GM19328 (cell line): Measurements from ENCODE around the gene CNOT6.

ENCODE experiments used
- ATAC-seq: cut with Tn5 transposase; IDR thresholded peaks from one replicate; pipeline ENCODE4 v1.9.1; 2021; ENCODE audit warnings: mild to moderate bottlenecking, moderate library complexity; ENCODE audit not compliant: unreplicated experiment

Gene CNOT6

DNA sequence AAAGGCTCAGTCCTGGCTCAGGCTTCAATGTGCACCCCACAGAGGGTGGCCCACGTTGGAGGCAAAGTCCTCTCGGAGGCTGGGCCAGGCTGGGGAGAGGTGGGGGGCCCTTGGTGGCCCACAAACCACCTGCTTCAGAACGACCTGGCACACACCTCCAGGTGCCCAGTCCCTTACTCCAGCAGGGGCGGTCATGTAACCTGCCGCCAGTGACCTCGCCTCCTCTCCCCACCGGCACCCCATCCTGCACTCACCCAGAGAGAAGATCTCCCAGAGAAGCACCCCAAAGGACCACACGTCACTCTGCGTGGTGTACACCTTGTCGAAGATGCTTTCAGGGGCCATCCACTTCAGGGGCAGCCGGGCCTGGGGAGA is 119.6 kb downstream of the CNOT6 start:
- ATAC-seq, result no peak

GRCh38 chr5:180618487-180618828 is 124.3 kb downstream of the CNOT6 start:
- no peak for ATAC-seq

- no peak for ATAC-seq
These were observed 124.8 kb downstream of the CNOT6 start for GRCh38 chr5:180618829-180619562.

DNA sequence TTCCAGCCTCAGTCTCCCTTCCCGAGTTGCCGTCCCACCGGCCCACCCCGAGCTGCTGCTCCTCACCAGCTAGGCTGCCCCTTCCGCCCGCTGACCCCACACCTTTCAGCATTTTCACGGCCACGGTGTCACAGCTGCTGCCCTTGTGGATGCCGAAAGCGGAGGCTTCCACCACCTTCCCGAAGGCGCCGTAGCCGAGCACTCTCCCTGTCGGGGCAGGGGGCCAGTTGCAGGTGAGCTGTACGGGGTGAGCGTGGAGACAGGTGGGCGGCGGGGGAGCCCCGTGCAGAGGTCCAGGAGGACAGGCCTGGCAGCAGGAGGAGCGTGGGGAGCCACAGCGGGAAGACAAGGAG is 125.4 kb downstream of the CNOT6 start:
- ATAC-seq, result no peak

GRCh38 chr5:180620014-180620413 is 125.8 kb downstream of the CNOT6 start:
- no peak for ATAC-seq

DNA sequence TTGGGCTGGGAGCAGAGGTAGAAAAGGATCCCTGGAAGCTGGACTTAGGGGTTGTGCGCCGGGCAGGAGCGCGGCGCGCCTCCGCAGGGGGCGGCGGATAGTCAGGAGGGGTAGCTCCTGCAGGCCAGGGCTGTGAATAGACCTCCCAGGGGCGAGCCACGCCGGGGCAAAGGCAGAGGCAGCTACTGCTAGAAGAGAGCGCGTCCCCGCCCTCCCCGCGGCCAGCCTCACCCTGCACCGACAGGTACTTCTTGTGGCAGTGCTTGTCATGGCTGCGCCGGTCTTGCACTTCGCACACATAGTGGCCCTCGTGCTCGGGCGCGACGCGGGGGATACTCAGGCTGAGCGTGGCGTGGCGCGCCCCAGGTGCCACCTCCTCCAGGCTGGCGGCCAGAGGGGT is 127.1 kb downstream of the CNOT6 start:
- no peak for ATAC-seq

DNA sequence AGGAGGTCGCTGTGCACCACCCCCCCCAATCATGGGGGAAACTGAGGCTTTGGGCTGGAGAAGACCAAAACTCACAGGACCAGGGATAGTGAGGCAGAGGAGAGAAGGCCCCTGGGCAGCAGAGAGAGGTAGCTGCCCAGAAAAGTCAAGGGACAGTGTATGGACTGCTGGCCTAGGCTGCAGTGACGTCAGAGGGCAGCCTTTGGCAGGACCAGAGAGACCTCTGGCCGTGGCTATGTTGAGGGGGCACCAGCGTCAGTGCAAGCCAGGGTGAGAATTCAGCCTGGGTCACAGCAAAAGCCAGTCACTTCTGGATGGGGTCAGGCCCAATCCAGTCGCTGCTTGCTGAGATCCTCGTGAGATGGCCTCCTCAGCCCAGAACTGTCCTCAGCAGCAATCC is 128.7 kb downstream of the CNOT6 start:
- ATAC-seq, result no peak

- no peak for ATAC-seq
These were observed 129.2 kb downstream of the CNOT6 start for GRCh38 chr5:180623411-180623834.

- no peak for ATAC-seq
These were observed 129.7 kb downstream of the CNOT6 start for GRCh38 chr5:180623844-180624243.

GRCh38 chr5:180624587-180624986 is 130.4 kb downstream of the CNOT6 start:
- ATAC-seq, result no peak

- ATAC-seq, result no peak
These were observed 131.1 kb downstream of the CNOT6 start for GRCh38 chr5:180625125-180625790.

DNA sequence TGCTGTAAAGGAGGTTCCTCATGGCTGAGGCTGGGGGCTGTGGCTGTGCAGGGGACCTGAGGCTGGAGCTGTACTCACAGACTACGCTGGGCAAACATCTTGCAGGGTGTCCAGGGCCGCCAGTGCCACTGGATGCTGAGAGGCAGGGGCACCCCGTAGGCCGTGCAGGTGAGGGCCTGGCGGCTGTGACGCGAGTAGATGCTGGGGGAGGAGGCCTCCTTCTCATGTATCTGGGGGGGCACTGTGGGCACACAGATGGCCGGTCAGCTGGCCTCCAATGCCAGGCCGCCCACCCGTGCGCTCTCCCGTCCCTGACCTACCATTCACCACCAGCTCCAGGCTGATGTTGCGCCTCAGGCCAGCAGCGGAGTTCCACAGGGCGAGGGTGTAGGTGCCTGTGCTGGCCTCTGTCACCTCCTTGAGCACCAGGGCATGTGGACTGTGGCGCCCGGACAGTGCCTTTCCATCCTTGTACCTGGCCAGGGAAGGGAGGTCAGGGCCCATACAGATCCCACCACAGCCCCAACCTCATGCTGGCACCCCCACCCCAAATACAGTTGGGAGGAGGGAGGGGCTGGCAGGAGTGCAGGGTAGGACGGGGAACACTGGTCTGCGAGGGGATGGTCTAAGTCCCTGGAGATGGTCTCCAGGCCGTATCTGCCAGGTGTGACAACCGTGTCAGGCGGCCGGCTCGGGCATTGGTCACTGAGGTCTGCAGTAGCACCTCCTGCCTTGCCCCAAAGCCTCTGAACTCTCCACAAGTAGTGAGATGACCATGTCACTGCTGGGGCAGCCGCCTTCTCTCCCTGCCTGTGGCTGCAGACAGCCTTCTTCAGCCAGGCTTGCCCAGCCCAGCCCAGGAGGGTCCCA is 131.8 kb downstream of the CNOT6 start:
- ATAC-seq, result no peak

GRCh38 chr5:180626661-180627385 is 132.6 kb downstream of the CNOT6 start:
- ATAC-seq, result no peak

- no peak for ATAC-seq
These were observed 133.4 kb downstream of the CNOT6 start for GRCh38 chr5:180627386-180628120.
